Measurements from ENCODE around the gene PPFIBP2. TPM values are rescaled to one million over a fixed set of nuclear protein-coding genes. Genes with fewer than 3 reads are reported as not detected.

Gene PPFIBP2
- total RNA-seq: 10 to 100 TPM; 28.2 to 75.1 (median 41.4) TPM
- polyA plus RNA-seq: 10 to 100 TPM; 17.2 to 25.0 (median 18.1) TPM
- long read RNA-seq, donor 1, partial matches to known transcripts: 0 of 3 reads
- long read RNA-seq, donor 1, other reads (novel, unspliced or antisense): 0 of 3 reads
- long read RNA-seq, donor 2: 0 reads

DNA sequence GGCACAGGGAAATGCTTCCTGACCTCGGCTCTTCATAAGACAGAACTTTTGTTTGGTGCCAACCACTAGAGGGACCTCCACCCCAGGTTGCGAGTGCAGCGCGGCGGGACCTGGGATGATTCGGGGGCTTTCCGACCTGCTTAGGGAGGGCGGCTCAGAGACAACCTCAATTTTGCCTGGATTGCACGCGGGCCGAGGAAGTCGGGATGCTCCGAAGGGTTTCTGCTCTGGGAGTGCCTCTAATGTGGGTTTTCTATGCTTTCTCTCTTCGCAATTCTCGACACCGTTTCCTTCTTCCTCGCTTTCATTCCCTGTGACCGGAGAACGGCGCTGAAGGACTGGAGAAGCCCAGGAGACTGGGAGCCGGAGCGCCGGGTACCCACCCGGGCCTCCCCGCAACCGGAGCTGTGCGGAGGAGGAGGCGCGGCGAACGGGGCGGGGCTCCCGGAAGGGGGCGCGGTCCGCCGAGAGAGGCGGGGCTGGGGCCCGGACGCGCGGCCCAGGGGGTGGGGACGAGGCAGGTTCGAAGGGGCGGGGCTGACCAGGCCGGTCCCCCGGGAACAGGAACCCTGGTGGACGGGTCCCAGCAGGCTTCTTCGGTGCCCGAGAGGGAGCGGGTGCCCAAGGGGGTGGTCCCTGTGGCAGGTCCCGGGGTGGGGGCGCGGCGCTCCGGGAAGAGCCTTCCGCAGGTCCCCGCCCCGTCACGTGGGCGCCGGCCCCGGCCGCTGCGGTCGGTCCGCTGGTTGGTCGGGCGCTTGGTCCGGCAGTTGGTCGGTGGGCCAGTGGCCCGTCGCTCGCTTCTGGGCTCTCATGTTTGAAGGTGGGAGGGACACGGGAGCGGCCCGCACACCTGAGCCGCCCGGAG lies at the start of gene PPFIBP2:
Gene PPFIBP2, plus strand, starts transcription at position 766 of the 865 bp plus-strand sequence. CDS start 35,477 bp downstream, outside the sequence.
- H3K4me3 ChIP-seq: peak within 1 kb of the TSS; percentile 58 to 87 (median 76)
- H3K27me3 ChIP-seq (replicated peaks in 1 of 7): peaks cover 0 to 13% (median 9%) of the 10 kb centered on the region in 7 donors
- peak; percentile 97 for DNase-seq
- 0 to 1% (median 0%) methylated on average over 45 to 79 of the region's 79 CpGs for WGBS, 5 donors
- H3K36me3 ChIP-seq: no peaks in the 10 kb centered on the region
- H3K9me3 ChIP-seq: no peaks in the 10 kb centered on the region
- peaks cover 20 to 65% (median 41%) of the 10 kb centered on the region in 6 donors for H3K4me1 ChIP-seq
- intact Hi-C loops (cut with DNase I; ENCODE audit: low total_unique reads): no loop called here
- H3K27ac ChIP-seq: peak within 1 kb of the TSS; percentile 83 to 94 (median 92)
- TF ChIP-seq, protein P1, sequence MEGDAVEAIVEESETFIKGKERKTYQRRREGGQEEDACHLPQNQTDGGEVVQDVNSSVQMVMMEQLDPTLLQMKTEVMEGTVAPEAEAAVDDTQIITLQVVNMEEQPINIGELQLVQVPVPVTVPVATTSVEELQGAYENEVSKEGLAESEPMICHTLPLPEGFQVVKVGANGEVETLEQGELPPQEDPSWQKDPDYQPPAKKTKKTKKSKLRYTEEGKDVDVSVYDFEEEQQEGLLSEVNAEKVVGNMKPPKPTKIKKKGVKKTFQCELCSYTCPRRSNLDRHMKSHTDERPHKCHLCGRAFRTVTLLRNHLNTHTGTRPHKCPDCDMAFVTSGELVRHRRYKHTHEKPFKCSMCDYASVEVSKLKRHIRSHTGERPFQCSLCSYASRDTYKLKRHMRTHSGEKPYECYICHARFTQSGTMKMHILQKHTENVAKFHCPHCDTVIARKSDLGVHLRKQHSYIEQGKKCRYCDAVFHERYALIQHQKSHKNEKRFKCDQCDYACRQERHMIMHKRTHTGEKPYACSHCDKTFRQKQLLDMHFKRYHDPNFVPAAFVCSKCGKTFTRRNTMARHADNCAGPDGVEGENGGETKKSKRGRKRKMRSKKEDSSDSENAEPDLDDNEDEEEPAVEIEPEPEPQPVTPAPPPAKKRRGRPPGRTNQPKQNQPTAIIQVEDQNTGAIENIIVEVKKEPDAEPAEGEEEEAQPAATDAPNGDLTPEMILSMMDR (IDR thresholded peaks at IDR 0.05 in 8 of 11, conservative IDR thresholded peaks at IDR 0.05 in 3 of 11): peak; percentile 42 to 72 (median 59)
- TF ChIP-seq POLR2AphosphoS5 (IDR thresholded peaks at IDR 0.05) (peak; percentile 76 to 86 (median 82)), POLR2A (IDR thresholded peaks at IDR 0.05) (peak in 1 of 3 donors; percentile 62)

DNA sequence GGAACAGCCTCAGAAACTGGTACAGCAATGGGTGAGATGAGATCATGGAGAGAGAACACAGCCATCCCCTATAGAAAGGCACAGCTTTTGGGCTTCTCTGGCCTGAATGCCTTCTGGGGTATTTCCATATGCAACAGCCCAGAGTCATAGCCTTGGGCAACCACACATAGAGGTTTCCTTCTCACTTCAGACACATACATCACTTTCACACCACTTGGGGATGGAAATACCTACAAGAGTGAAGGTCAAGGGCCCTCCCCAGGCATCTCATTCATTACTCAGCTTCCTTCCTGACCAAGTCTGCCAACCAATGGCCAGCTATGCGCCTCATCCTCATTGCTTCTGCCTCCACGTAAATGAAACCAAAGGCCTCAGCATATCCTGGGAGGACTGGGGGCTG lies 46.1 kb upstream of the PPFIBP2 start:
- DNase-seq: no peak
- Histone ChIP-seq H3K27ac (no peak overlapping the region), H3K4me3 (no peak overlapping the region), H3K27me3 (replicated peaks in 1 of 7) (no peaks in the 10 kb centered on the region), H3K9me3 (no peaks in the 10 kb centered on the region), H3K36me3 (no peaks in the 10 kb centered on the region), H3K4me1 (peaks cover 0 to 4% (median 0%) of the 10 kb centered on the region in 6 donors)
- WGBS, 5 donors: 61 to 77% (median 74%) methylated on average over 2 of the region's 2 CpGs
- TF ChIP-seq POLR2AphosphoS5 (IDR thresholded peaks at IDR 0.05) (no peak), POLR2A (IDR thresholded peaks at IDR 0.05) (no peak)
- TF ChIP-seq, protein P1 (IDR thresholded peaks at IDR 0.05 in 8 of 11, conservative IDR thresholded peaks at IDR 0.05 in 3 of 11): no peak
- intact Hi-C loops (cut with DNase I; ENCODE audit: low total_unique reads): no loop called here

DNA sequence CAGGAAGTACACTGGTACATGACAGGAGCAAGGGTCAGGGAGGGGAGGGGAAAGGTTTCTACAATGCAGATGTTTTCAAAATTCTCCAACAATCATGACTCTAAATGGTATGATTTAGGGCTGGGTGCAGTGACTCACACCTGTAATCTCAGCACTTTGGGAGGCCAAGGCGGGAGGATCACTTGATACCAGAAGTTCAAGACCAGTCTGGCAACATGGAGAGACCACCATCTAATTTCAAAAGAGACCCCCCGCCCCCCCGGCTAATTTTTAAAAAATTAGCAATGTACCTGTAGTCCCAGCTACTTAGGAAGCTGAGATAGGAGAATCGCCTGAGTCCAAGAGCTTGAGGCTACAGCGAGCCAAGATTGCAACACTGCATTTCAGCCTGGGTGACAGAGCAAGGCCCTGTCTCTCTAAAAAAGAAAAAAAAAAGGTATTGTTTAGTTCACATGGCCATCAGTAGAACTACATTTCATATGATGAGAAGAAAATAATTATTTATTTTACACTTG lies 44.4 kb upstream of the PPFIBP2 start:
- Histone ChIP-seq H3K27ac (no peak overlapping the region), H3K4me3 (no peak overlapping the region), H3K9me3 (no peaks in the 10 kb centered on the region), H3K27me3 (replicated peaks in 1 of 7) (no peaks in the 10 kb centered on the region), H3K4me1 (peaks cover 0 to 9% (median 0%) of the 10 kb centered on the region in 6 donors), H3K36me3 (no peaks in the 10 kb centered on the region)
- DNase-seq: no peak
- intact Hi-C loops (cut with DNase I; ENCODE audit: low total_unique reads): no loop called here
- TF ChIP-seq POLR2A (IDR thresholded peaks at IDR 0.05): no peak
- TF ChIP-seq POLR2AphosphoS5 (IDR thresholded peaks at IDR 0.05): no peak
- TF ChIP-seq, protein P1 (IDR thresholded peaks at IDR 0.05 in 8 of 11, conservative IDR thresholded peaks at IDR 0.05 in 3 of 11): no peak
- WGBS, 5 donors: 89 to 97% (median 92%) methylated on average over 5 of the region's 5 CpGs

DNA sequence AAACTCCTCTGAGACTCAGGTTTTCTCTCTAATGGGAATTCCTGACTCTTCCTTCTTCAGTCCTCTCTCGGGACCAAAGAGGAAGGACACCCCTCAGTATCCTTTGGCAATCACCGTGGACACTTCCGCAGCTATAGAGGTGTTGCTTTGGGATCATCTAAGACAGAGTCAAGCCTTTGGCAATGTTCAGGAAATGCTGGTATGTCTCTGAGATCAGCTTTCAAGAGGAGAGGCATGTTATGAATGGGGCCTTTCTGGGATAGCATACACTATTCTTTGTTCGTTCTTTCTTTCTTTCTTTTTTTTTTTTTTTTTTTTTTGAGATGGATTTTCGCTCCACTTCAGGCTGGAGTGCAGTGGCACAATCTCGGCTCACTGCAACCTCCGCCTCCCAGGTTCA lies 42.7 kb upstream of the PPFIBP2 start:
- no peak for DNase-seq
- 89 to 94% (median 89%) methylated on average over 7 of the region's 7 CpGs for WGBS, 5 donors

More for the DNA sequence above, 42.7 kb upstream of the PPFIBP2 start:
- no peak for TF ChIP-seq POLR2A (IDR thresholded peaks at IDR 0.05)
- TF ChIP-seq, protein P1 (IDR thresholded peaks at IDR 0.05 in 8 of 11, conservative IDR thresholded peaks at IDR 0.05 in 3 of 11): no peak
- Histone ChIP-seq H3K4me1 (peaks cover 0 to 9% (median 0%) of the 10 kb centered on the region in 6 donors), H3K36me3 (no peaks in the 10 kb centered on the region), H3K27ac (no peak overlapping the region), H3K4me3 (no peak overlapping the region), H3K9me3 (no peaks in the 10 kb centered on the region), H3K27me3 (replicated peaks in 1 of 7) (no peaks in the 10 kb centered on the region)
- intact Hi-C loops (cut with DNase I; ENCODE audit: low total_unique reads): no loop called here
